H9 (cell line): Measurements from ENCODE around the gene STAMBPL1. TPM values are rescaled to one million over a fixed set of nuclear protein-coding genes. Genes with fewer than 3 reads are reported as not detected.

Experiments
- DNase-seq: peaks from one replicate; pipeline ENCODE4 v3.0.0-alpha.2; 2017
- H2AFZ ChIP-seq: one replicate; pipeline ENCODE4 v1.6.1; 2013; ENCODE audit warnings: mild to moderate bottlenecking, low read length, control low read depth, moderate library complexity
- H2AK5ac ChIP-seq: 2 replicates; pipeline ENCODE4 v1.6.1; 2013; ENCODE audit warnings: low read length, control low read depth, mixed read lengths; ENCODE audit not compliant: insufficient read length
- H2BK120ac ChIP-seq: one replicate; pipeline ENCODE4 v1.6.1; 2013; ENCODE audit warnings: low read depth, mild to moderate bottlenecking, low read length, control low read depth, inconsistent platforms; ENCODE audit not compliant: poor library complexity, severe bottlenecking
- H2BK12ac ChIP-seq: 2 replicates; pipeline ENCODE4 v1.6.1; 2013; ENCODE audit warnings: low read length, control low read depth, mixed read lengths, low read depth; ENCODE audit not compliant: insufficient read length
- H2BK15ac ChIP-seq: 2 replicates; pipeline ENCODE4 v1.6.1; 2013; ENCODE audit warnings: low read depth, low read length, control low read depth
- H2BK20ac ChIP-seq: one replicate; pipeline ENCODE4 v1.6.1; 2013; ENCODE audit warnings: low read depth, mild to moderate bottlenecking, low read length, control low read depth, inconsistent platforms; ENCODE audit not compliant: poor library complexity, severe bottlenecking
- H2BK5ac ChIP-seq: 2 replicates; pipeline ENCODE4 v1.6.1; 2013; ENCODE audit warnings: low read length, control low read depth, mixed read lengths; ENCODE audit not compliant: insufficient read length
- H3K14ac ChIP-seq: 2 replicates; pipeline ENCODE4 v1.6.1; 2013; ENCODE audit warnings: low read length, control low read depth; ENCODE audit not compliant: insufficient read depth
- H3K18ac ChIP-seq: 2 replicates; pipeline ENCODE4 v1.6.1; 2013; ENCODE audit warnings: low read depth, mild to moderate bottlenecking, mixed read lengths, low read length, control low read depth; ENCODE audit not compliant: insufficient read length
- H3K23ac ChIP-seq: 2 replicates; pipeline ENCODE4 v1.6.1; 2013; ENCODE audit warnings: low read length, control low read depth, mixed read lengths, low read depth; ENCODE audit not compliant: insufficient read length
- H3K23me2 ChIP-seq: 2 replicates; pipeline ENCODE4 v1.6.1; 2013; ENCODE audit warnings: low read depth, mild to moderate bottlenecking, mixed read lengths, low read length, control low read depth; ENCODE audit not compliant: insufficient read length, poor library complexity, severe bottlenecking
- H3K27ac ChIP-seq: 2 replicates; pipeline ENCODE4 v1.5.1; 2013; ENCODE audit warnings: low read length, control low read depth, mixed read lengths, low read depth; ENCODE audit not compliant: insufficient read length
- H3K27me3 ChIP-seq: 2 replicates; pipeline ENCODE4 v1.6.1; 2013; ENCODE audit warnings: low read length, control low read depth, inconsistent platforms; ENCODE audit not compliant: insufficient read depth
- H3K4ac ChIP-seq: 2 replicates; pipeline ENCODE4 v1.6.1; 2013; ENCODE audit warnings: low read depth, mild to moderate bottlenecking, control low read depth, inconsistent platforms, low read length, moderate library complexity
- H3K4me1 ChIP-seq: 2 replicates; pipeline ENCODE4 v1.6.1; 2013; ENCODE audit warnings: low read length, control low read depth, inconsistent platforms; ENCODE audit not compliant: insufficient read depth
- H3K4me2 ChIP-seq: 2 replicates; pipeline ENCODE4 v1.6.1; 2013; ENCODE audit warnings: low read length, control low read depth, mixed read lengths; ENCODE audit not compliant: insufficient read length, insufficient read depth
- H3K56ac ChIP-seq: 2 replicates; pipeline ENCODE4 v1.6.1; 2013; ENCODE audit warnings: low read depth, mild to moderate bottlenecking, mixed read lengths, low read length, control low read depth; ENCODE audit not compliant: insufficient read length
- H3K79me1 ChIP-seq: 2 replicates; pipeline ENCODE4 v1.6.1; 2013; ENCODE audit warnings: low read depth, mild to moderate bottlenecking, moderate library complexity, low read length, control low read depth, inconsistent platforms; ENCODE audit not compliant: insufficient read depth, poor library complexity, severe bottlenecking
- H3K79me2 ChIP-seq: 2 replicates; pipeline ENCODE4 v1.6.1; 2013; ENCODE audit warnings: low read length, control low read depth, inconsistent platforms; ENCODE audit not compliant: insufficient read depth
- H3K9ac ChIP-seq: 2 replicates; pipeline ENCODE4 v1.6.1; 2013; ENCODE audit warnings: low read length, control low read depth, mixed read lengths; ENCODE audit not compliant: insufficient read length; ENCODE audit errors: extremely low read depth
- H3K9me3 ChIP-seq: one replicate; pipeline ENCODE4 v1.6.1; 2013; ENCODE audit warnings: low read depth, low read length, inconsistent platforms; ENCODE audit not compliant: control insufficient read depth
- H3T11ph ChIP-seq: one replicate; pipeline ENCODE4 v1.6.1; 2013; ENCODE audit warnings: mild to moderate bottlenecking, low read length, control low read depth, inconsistent platforms
- H4K20me1 ChIP-seq: one replicate; pipeline ENCODE4 v1.6.1; 2013; ENCODE audit not compliant: control insufficient read depth, insufficient read length, insufficient read depth
- H4K5ac ChIP-seq: 2 replicates; pipeline ENCODE4 v1.6.1; 2013; ENCODE audit warnings: low read depth, mild to moderate bottlenecking, mixed read lengths, low read length, control low read depth; ENCODE audit not compliant: insufficient read length
- H4K8ac ChIP-seq: replicated peaks from 2 replicates; pipeline ENCODE4 v1.6.1; 2013; ENCODE audit warnings: low read length, control low read depth, mixed read lengths, low read depth; ENCODE audit not compliant: insufficient read length
- H4K91ac ChIP-seq: 2 replicates; pipeline ENCODE4 v1.6.1; 2013; ENCODE audit warnings: low read depth, mild to moderate bottlenecking, moderate library complexity, mixed read lengths, low read length, control low read depth; ENCODE audit not compliant: insufficient read length
- H3K27ac Mint-ChIP-seq, 3 experiments: 2 replicates in 2 of 3; 3 replicates in 1 of 3; pipeline ENCODE4 v1.8.0; 2020 to 2021; ENCODE audit warnings: mixed read lengths in 3 of 3, mild to moderate bottlenecking in 1 of 3, moderate library complexity in 1 of 3
- H3K27me3 Mint-ChIP-seq: 2 replicates; pipeline ENCODE4 v1.8.0; 2021; ENCODE audit warnings: low read depth, mild to moderate bottlenecking, moderate library complexity, mixed read lengths
- H3K36me3 Mint-ChIP-seq, 3 experiments: 2 replicates in 2 of 3; 3 replicates in 1 of 3; pipeline ENCODE4 v1.8.0; 2020 to 2021; ENCODE audit warnings: low read depth in 3 of 3, mixed read lengths in 3 of 3; ENCODE audit not compliant: insufficient read depth in 1 of 3
- H3K4me1 Mint-ChIP-seq, 2 experiments: 2 replicates each; pipeline ENCODE4 v1.8.0; 2020; ENCODE audit warnings: mixed read lengths in 2 of 2
- H3K4me3 Mint-ChIP-seq, 2 experiments: 2 replicates in 1 of 2; 3 replicates in 1 of 2; pipeline ENCODE4 v1.8.0; 2020 to 2021; ENCODE audit warnings: mild to moderate bottlenecking in 2 of 2, mixed read lengths in 2 of 2, moderate library complexity in 1 of 2
- H3K9me3 Mint-ChIP-seq, 2 experiments: 2 replicates in 1 of 2; 3 replicates in 1 of 2; pipeline ENCODE4 v1.8.0; 2020; ENCODE audit warnings: mild to moderate bottlenecking in 2 of 2, mixed read lengths in 2 of 2, moderate library complexity in 1 of 2
- WGBS: extraction: QIAGEN DNeasy Blood & Tissue Kit; methylation state at CpG from one replicate; pipeline ENCODE4 v1.1.7; 2013; ENCODE audit warnings: missing lambda C conversion rate, low lambda C conversion rate, mixed read lengths; ENCODE audit not compliant: insufficient read length; ENCODE audit errors: extremely low coverage; 5-methylcytosine and 5-hydroxymethylcytosine counted together
- total RNA-seq: library from RNA; stranded (reverse); gene quantifications from 2 replicates; pipeline ENCODE4 v1.2.1, GENCODE V29; 2021
- TF ChIP-seq, protein P1 (sequence below): fragments of 200-600 bp; sonication (generic); conservative IDR thresholded peaks from 3 replicates; pipeline ENCODE4 v1.8.0; 2021; ENCODE audit warnings: antibody characterized with exemption, mild to moderate bottlenecking

The STAMBPL1 gene
- total RNA-seq, 1 experiment from 2014 or later: 3.2 TPM

DNA sequence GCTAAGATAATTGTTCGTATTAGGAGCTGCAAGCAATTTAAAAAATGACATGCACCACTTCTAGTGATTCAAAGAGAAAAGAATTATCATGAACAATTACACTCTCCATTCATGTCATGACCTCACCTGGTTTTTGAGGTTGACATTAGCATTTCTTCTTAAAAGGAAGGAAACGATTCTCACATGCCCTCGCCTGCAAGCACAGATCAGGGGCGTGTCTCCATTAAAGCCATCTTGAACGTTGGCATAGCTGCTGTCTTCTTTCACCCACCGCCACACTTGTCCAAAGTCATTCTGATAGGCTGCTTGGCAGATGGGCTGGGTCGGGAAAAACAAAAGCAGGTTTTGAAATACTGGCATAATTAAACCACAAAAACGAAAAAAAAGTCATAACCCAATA, 48.3 kb upstream of the STAMBPL1 start:
- no peak overlapping the region for H3K14ac ChIP-seq
- no peaks in the 10 kb centered on the region for H3K4me1 ChIP-seq
- no peaks in the 10 kb centered on the region for H3K36me3 Mint-ChIP-seq
- H3K4me3 Mint-ChIP-seq: no peak overlapping the region
- H2BK120ac ChIP-seq: no peak overlapping the region
- no peak overlapping the region for H3K27ac ChIP-seq
- DNase-seq: no peak
- H2BK12ac ChIP-seq: no peak overlapping the region
- H3K27ac Mint-ChIP-seq: no peak overlapping the region
- no peak overlapping the region for H2BK20ac ChIP-seq
- H3K79me2 ChIP-seq: no peaks in the 10 kb centered on the region
- no CpG with 5 or more reads among the region's 8 CpGs for WGBS
- H3K23ac ChIP-seq: no peak overlapping the region
- H4K20me1 ChIP-seq: no peaks in the 10 kb centered on the region
- no peak overlapping the region for H4K8ac ChIP-seq
- no peak overlapping the region for H3K4me2 ChIP-seq
- H4K91ac ChIP-seq: no peak overlapping the region
- no peak overlapping the region for H3T11ph ChIP-seq
- H2AK5ac ChIP-seq: no peak overlapping the region
- no peak overlapping the region for H3K4ac ChIP-seq
- H3K79me1 ChIP-seq: no peaks in the 10 kb centered on the region
- no peak overlapping the region for H3K18ac ChIP-seq
- no peaks in the 10 kb centered on the region for H3K23me2 ChIP-seq
- TF ChIP-seq, protein P1, sequence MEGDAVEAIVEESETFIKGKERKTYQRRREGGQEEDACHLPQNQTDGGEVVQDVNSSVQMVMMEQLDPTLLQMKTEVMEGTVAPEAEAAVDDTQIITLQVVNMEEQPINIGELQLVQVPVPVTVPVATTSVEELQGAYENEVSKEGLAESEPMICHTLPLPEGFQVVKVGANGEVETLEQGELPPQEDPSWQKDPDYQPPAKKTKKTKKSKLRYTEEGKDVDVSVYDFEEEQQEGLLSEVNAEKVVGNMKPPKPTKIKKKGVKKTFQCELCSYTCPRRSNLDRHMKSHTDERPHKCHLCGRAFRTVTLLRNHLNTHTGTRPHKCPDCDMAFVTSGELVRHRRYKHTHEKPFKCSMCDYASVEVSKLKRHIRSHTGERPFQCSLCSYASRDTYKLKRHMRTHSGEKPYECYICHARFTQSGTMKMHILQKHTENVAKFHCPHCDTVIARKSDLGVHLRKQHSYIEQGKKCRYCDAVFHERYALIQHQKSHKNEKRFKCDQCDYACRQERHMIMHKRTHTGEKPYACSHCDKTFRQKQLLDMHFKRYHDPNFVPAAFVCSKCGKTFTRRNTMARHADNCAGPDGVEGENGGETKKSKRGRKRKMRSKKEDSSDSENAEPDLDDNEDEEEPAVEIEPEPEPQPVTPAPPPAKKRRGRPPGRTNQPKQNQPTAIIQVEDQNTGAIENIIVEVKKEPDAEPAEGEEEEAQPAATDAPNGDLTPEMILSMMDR: no peak
- H3K27me3 ChIP-seq: no peaks in the 10 kb centered on the region
- 0 out of 4 replicates have a peak, but pooled peaks cover 0 to 2% of the 10 kb centered on the region in 2 experiments for H3K4me1 Mint-ChIP-seq
- no peak overlapping the region for H3K9ac ChIP-seq
- no peak overlapping the region for H3K56ac ChIP-seq
- no peaks in the 10 kb centered on the region for H3K9me3 Mint-ChIP-seq
- H3K9me3 ChIP-seq: no peaks in the 10 kb centered on the region
- H2BK5ac ChIP-seq: no peak overlapping the region
- H4K5ac ChIP-seq: no peak overlapping the region
- H3K27me3 Mint-ChIP-seq: peaks cover 1% of the 10 kb centered on the region; the same call in 1 of the 2 replicates
- H2AFZ ChIP-seq: no peak overlapping the region
- H2BK15ac ChIP-seq: no peak overlapping the region
